ENCODE data around the gene ZFP62.
"Not testable (repeated sequence)": the region's sequence is repeated elsewhere in the genome, so short reads cannot be mapped to it uniquely, and the experiment has no call there.

ZFP62 gene

GRCh38 chr5:180860887-180861822, at the start of gene ZFP62:
Gene ZFP62 (minus strand): TSS chr5:180861276. CDS start chr5:180861219, 57 bp downstream.
- intact Hi-C loops (cut with DNase I) = loop anchor here (5.0 kb wide), 1 partner anchor 54 kb away; no protein-coding TSS in a partner anchor
- DNase-seq = peak; percentile 79 to 94 (median 89)

- intact Hi-C loops (cut with DNase I) = no loop called here
- peak in 24 of 42 donors; percentile 4 to 65 (median 31) for DNase-seq
Measured at GRCh38 chr5:180910735-180911134, 49.7 kb upstream of the ZFP62 start.

DNA sequence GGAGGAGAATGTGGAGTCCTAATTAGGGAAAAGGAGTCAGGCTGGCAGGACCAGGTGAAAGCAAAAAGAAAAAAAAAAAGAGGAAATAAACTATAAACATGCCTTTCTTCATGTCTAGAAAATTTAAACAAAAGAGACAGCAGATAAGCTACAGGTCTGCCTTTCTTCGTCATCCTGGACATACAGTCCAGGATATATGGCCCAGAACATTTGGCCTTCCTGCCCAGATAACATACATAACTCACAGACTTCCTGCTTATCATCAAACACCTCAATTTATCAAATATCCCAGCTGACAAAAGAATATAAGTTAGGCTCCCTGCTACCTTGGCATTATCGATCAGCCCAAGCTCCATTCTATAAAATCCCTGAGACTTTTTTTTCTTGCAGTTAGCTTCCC, 49.1 kb upstream of the ZFP62 start:
- intact Hi-C loops (cut with DNase I) = no loop called here
- DNase-seq = no peak

- intact Hi-C loops (cut with DNase I) = no loop called here
- no peak for DNase-seq
Measured at GRCh38 chr5:180909782-180910181, 48.7 kb upstream of the ZFP62 start.

DNA sequence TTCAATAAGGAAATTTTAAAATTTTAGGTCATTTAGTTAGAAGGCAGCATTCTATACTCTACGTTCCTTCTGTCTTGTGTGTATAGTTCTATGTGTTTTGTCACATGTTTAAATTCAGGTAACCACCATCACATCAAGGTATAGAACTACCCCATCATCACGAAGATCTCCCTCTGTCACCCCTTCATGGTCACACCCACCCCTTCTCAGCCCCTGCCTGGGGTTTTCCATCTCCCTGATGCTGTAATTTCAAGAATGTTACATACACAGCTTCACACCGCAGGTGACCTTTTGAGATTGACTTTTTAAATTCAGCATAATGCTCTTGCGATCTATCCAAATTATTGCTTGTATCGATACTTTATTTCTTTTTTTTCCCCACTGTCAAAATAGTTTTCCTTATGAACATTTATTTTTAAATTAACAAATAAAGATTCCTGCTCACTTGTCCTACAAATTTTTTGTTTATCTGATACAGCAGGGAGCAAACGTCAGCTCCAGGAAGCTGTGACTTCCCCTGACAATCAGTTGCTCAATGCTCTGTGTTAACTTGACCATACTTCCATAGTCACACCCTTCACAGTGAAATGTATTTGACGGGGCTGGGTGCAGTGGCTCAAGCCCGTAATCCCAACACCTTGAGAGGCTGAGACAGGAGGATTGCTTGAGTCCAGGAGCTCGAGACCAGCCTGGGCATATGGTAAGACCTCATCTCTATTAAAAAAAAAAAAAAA, 48.1 kb upstream of the ZFP62 start:
- DNase-seq = no peak
- intact Hi-C loops (cut with DNase I) = no loop called here

GRCh38 chr5:180908400-180908799, 47.3 kb upstream of the ZFP62 start:
- intact Hi-C loops (cut with DNase I) = no loop called here
- DNase-seq = no peak

- intact Hi-C loops (cut with DNase I) = no loop called here
- DNase-seq = no peak
Measured at GRCh38 chr5:180901319-180902009, 40.4 kb upstream of the ZFP62 start.

GRCh38 chr5:180900178-180900577, 39.1 kb upstream of the ZFP62 start:
- no peak for DNase-seq
- intact Hi-C loops (cut with DNase I) = no loop called here

DNA sequence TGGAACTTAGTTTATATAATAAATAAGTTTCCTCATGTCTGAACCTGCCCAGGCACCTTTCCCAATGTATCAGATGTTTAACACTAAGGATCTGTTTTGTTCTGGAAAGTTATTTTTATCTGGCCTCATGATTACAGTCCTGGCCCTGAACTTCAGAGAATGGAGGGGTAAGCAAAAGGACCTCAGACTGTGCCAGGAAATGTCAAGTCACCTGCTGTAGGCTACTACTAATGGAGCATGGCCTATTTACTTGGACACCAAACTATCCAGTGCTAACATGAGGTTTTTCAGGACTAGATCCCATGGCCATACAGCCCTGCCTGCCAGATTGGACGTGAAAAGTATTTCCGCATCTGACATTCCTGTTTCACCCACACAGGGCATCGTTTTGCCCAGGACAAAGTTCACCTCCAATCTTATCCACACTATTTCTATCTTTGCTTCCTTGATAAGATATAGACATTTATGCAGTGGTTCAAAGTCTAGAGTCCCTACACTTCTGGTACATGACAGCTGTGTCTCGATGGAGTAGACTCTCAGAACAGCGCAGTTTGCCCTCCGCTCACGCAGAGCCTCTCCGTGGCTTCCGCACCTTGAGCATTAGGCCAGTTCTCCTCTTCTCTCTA, 37.7 kb upstream of the ZFP62 start, which contains the start of gene BTNL8:
BTNL8 (plus strand) TSS at position 539 of the 626 bp plus-strand sequence. CDS start 152 bp downstream, outside the sequence.
- no peak for DNase-seq
- intact Hi-C loops (cut with DNase I) = no loop called here

GRCh38 chr5:180895330-180895729, 34.3 kb upstream of the ZFP62 start:
- intact Hi-C loops (cut with DNase I); DNase-seq: not testable (repeated sequence)

GRCh38 chr5:180889381-180889780, 28.3 kb upstream of the ZFP62 start:
- intact Hi-C loops (cut with DNase I) = no loop called here
- DNase-seq = no peak

DNA sequence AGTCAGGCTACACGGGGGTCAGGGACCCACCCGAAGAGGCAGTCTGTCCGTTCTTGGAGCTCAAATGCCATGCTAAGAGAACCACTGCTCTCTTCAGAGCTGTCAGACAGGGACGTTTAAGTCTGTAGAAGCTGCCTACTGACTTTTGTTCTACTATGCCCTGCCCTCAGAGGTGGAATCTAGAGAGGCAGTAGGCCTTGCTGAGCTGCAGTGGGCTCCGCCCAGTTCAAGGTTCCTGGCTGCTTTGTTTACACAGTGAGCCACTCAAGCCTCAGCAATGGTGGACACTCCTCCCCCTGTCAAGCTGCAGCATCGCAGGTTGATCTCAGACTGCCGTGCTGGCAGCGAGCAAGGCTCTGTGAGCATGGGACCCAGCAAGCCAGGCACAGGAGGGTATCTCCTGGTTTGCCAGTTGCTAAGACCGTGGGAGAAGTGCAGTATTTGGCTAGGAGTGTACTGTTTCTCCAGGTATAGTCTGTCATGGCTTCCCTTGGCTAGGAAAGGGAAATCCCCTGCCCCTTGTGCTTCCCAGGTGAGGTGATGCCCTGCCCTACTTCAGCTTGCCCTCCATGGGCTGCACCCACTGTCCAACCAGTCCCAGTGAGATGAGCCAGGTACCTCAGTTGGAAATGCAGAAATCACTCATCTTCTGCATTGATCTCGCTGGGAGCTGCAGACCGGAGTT, 24.9 kb upstream of the ZFP62 start:
- DNase-seq; intact Hi-C loops (cut with DNase I): not testable (repeated sequence)

DNA sequence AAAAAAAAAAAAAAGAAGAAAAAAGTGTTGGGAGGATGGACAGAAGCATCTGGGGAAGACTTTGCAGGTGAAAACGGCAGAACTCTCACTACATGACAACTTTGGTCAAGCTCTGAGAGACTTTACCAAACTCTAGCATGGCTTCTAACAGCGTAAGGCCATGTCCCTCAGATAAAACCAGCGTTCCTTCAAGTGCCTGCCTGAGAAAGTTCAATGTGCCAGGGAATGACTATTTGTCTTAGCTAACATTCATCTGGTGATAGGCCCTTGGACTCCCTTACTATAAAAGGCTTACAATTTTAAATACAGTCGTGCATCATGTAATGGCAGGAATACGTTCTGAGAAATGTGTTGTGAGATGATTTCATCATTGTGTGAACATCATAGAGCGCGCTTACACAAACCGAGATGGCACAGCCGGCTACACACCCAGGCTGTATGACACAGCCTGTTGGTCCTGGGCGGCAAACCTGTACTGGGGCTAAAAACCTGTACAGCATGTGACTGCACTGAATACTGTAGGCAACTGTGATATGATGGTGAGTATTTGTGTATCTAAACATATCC, 14.9 kb upstream of the ZFP62 start:
- intact Hi-C loops (cut with DNase I) = no loop called here

DNA sequence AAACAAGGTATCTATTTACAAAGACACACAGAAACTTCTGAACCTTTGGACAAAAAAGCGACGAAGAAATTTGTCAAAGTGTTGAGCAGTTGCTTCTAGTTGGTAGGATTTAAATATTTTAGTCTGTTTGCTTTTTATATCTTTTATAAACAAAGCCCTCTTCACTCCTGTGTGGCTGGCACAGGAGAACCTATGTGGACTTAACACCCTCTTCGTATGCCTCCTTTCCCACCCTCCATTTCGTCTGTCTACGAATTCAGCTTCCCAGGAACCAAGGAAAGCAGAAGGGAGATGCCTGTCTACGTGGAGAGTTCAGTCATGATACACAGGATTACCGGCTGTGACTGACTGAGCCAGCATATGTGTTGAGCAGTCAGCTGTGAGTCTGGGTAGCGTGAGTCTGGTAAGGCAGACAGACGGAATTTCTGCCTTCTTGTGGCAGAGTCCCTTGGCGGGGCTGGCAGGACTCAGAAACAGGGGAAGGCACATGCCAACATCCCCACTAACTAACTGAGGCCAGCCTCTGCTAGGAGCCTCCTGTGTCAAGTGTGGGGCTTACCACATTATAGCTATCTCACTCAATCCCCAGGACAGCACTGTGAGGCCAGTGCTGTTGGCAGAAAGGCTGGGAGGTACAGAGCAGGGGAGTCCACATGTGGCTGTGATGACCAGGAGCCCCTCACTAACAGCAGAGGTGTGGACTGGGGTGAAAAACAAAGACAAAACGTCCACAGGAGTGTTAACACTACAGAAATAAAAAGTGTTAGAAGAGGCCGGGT, 13.9 kb upstream of the ZFP62 start:
- DNase-seq = no peak
- intact Hi-C loops (cut with DNase I) = no loop called here

More for the DNA sequence above, 14.9 kb upstream of the ZFP62 start:
- DNase-seq = no peak

DNA sequence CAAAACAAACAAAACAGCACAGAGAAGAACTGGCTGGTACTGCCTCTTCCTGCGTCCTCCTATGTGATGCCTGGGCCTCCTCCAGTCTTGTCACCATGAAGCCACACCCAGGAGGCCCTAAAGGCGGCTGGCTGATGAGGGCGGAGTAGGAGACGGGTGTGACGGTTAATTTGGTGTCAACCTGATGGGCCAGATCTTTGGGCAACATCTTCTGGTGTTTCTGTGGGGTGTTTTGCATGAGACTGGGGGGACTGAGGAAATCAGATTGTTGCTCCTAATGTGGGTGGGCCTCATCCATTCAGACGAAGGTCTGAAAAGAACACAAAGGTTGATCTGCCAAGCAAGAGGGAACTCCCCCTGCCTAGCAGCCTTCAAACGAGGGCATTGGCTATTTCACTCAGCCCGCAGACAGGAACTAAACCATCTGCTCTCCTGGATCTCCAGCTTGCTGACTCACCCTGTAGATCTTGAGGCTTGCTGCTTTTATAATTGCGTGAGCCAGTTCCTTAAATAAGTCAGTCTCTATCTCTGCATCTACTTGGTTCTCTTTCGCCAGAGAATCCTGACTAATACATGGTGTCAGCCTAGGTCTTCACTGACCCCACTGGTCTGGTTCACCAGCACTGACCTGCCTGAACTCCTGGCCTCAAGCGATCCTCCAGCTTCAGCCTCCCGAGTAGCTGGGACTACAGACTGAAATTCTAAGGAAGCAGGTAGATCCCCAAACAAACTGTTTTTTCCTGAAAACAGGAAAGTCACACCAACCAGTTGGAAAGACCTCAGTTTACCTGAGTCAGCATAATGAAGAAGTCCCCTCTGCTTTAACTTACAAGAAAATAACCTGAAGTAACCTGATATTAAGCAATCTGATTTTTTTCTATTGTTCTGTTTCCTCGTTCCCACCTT, 12.8 kb upstream of the ZFP62 start:
- peak in 2 of 42 donors; percentile 5 to 42 for DNase-seq
- intact Hi-C loops (cut with DNase I) = no loop called here

GRCh38 chr5:180872419-180872818, 11.3 kb upstream of the ZFP62 start:
- DNase-seq = no peak
- intact Hi-C loops (cut with DNase I) = no loop called here

Measured in head of caudate nucleus (tissue), 42 donors.